ENCODE measurements around the gene TBC1D1.

GRCh38 chr4:37922328-37922727 is 31.4 kb downstream of the TBC1D1 start:
- TF ChIP-seq CTCF (IDR thresholded peaks at IDR 0.05; ENCODE audit: poor library complexity, severe bottlenecking): no peak
- TF ChIP-seq RAD21 (conservative IDR thresholded peaks at IDR 0.05): no peak
- no peak for TF ChIP-seq EP300 (conservative IDR thresholded peaks at IDR 0.05; ENCODE audit: poor library complexity, severe bottlenecking)

Measured in neural cell (in vitro differentiated cells).